ENCODE data around the gene GYG1. TPM values are rescaled to one million over a fixed set of nuclear protein-coding genes. Genes with fewer than 3 reads are reported as not detected.

GYG1 gene
- total and polyA plus RNA-seq, 2 donors (not counting 1 experiment from before 2014, with no cell fraction given), result 10.8 to 20.4 TPM

DNA sequence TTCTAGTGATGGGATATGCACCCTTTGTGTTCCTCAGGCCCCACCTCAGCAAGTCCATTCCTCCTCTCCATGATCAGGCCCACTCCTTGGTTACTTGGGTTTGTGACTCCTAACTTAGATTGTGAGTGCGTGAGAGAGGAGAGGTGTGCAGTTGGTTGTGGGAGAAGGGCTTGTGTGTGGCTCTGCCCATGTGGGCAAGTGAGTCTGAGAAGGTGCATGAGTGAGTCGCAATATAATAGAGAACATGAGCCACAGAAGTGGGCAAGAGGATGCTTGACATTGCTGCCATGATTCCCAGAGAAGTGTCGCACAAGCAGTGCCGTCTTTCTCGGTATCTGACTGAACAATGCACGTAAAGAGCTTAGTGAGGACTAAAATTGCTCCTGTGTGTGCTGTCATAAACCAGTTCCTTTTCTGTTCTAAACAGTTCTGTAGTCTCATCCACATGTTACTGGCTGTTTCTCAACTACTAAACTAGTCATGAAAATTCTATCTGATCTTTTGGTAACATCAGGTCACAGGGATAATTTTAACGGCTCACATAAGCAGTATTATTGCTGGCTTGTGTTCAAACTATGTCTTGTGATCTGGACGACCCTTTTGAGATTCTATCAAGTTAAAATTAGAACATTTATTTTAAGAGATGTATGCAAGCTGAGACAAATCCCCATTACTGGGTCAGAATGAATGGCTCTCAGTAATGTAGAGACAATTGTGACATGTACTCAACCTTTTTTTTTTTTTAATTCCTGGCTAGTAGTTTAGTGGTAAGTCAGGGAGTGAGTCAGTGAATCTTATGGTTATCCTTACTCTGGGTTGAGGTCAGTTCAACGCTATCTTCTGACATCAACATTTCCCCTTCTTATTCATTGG lies 25.6 kb downstream of the GYG1 start:
- Histone ChIP-seq H3K79me2 (ENCODE audit: control insufficient read depth, insufficient read depth, low read length) (no peaks in the 10 kb centered on the region), H2AFZ (ENCODE audit: insufficient read depth, low read depth, low read length, poor library complexity, severe bottlenecking) (no peak overlapping the region), H3K27me3 (replicated peaks in 1 of 4; ENCODE audit: control extremely low read depth in 1 of 4, control insufficient read depth in 3 of 4, insufficient read depth in 4 of 4, low read length in 3 of 4) (no peaks in the 10 kb centered on the region), H4K20me1 (ENCODE audit: control insufficient read depth, insufficient read depth, low read length, poor library complexity, severe bottlenecking) (no peaks in the 10 kb centered on the region), H3K27ac (ENCODE audit: low read length in 2 of 2) (no peak overlapping the region), H3K36me3 (replicated peaks in 1 of 2; ENCODE audit: control extremely low read depth in 1 of 2, control insufficient read depth in 1 of 2, extremely low read depth in 1 of 2, insufficient read depth in 2 of 2, low read length in 1 of 2) (peaks cover 4 to 28% of the 10 kb centered on the region in 2 experiments), H3K9ac (ENCODE audit: low read length) (no peak overlapping the region), H3K4me3 (ENCODE audit: control extremely low read depth in 1 of 5, extremely low read depth in 1 of 5, insufficient read depth in 1 of 5, low read depth in 2 of 5, low read length in 4 of 5) (no peak overlapping the region), H3K9me3 (ENCODE audit: control extremely low read depth in 1 of 3, control insufficient read depth in 2 of 3, insufficient read depth in 1 of 3, low read length in 2 of 3) (no peaks in the 10 kb centered on the region), H3K4me1 (ENCODE audit: control insufficient read depth in 2 of 2, insufficient read depth in 2 of 2, low read length in 2 of 2) (no peaks in the 10 kb centered on the region), H3K4me2 (replicated peaks; ENCODE audit: low read depth, low read length, poor library complexity, severe bottlenecking) (no peak overlapping the region)
- H3K27ac Mint-ChIP-seq, result no peak overlapping the region
- POLR2A ChIA-PET, result no interaction called here
- DNase-seq (no peak), ATAC-seq (ENCODE audit: low read depth) (no peak)
- H3K4me1 Mint-ChIP-seq, result no peaks in the 10 kb centered on the region
- 98% methylated on average over 6 of the region's 9 CpGs for WGBS (ENCODE audit: insufficient coverage)
- intact Hi-C loops (cut with micrococcal nuclease), result no loop called here
- H3K9me3 Mint-ChIP-seq (ENCODE audit: insufficient read depth), result no peaks in the 10 kb centered on the region
- H3K27me3 Mint-ChIP-seq, result no peaks in the 10 kb centered on the region
- H3K4me3 Mint-ChIP-seq, result no peak overlapping the region
- TF ChIP-seq, protein P1, sequence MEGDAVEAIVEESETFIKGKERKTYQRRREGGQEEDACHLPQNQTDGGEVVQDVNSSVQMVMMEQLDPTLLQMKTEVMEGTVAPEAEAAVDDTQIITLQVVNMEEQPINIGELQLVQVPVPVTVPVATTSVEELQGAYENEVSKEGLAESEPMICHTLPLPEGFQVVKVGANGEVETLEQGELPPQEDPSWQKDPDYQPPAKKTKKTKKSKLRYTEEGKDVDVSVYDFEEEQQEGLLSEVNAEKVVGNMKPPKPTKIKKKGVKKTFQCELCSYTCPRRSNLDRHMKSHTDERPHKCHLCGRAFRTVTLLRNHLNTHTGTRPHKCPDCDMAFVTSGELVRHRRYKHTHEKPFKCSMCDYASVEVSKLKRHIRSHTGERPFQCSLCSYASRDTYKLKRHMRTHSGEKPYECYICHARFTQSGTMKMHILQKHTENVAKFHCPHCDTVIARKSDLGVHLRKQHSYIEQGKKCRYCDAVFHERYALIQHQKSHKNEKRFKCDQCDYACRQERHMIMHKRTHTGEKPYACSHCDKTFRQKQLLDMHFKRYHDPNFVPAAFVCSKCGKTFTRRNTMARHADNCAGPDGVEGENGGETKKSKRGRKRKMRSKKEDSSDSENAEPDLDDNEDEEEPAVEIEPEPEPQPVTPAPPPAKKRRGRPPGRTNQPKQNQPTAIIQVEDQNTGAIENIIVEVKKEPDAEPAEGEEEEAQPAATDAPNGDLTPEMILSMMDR (IDR thresholded peaks at IDR 0.05), result no peak
- TF ChIP-seq EZH2 (IDR thresholded peaks at IDR 0.05; ENCODE audit: borderline replicate concordance, insufficient read depth, low read depth, low read length, poor library complexity, severe bottlenecking), result no peak
- CTCF ChIA-PET, result no interaction called here

DNA sequence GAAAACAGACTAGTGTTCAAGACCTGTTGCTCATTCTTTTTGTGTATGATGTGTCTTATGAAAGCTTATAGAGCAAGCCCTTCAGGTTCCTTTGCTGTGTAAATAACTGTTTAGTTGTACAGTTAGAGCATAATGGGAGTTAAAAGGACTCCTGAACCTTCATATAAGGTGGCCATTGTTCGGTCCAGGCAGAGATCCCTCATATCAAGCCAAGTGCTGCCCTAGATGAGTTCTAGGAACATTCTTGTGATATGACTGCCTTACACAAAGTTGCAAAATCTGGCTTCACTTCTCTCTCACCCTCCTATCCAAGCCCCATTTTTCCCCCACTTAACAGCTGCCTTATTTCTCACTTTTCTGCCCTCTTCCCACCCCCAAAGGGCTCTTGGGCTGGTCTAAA lies 26.9 kb downstream of the GYG1 start:
- H3K27ac ChIP-seq (ENCODE audit: low read length in 2 of 2), result no peak overlapping the region
- H4K20me1 ChIP-seq (ENCODE audit: control insufficient read depth, insufficient read depth, low read length, poor library complexity, severe bottlenecking), result no peaks in the 10 kb centered on the region
- no peaks in the 10 kb centered on the region for H3K79me2 ChIP-seq (ENCODE audit: control insufficient read depth, insufficient read depth, low read length)
- H3K27me3 ChIP-seq (replicated peaks in 1 of 4; ENCODE audit: control extremely low read depth in 1 of 4, control insufficient read depth in 3 of 4, insufficient read depth in 4 of 4, low read length in 3 of 4), result no peaks in the 10 kb centered on the region
- ChIA-PET CTCF (no interaction called here), POLR2A (no interaction called here)
- no peak overlapping the region for H3K4me2 ChIP-seq (replicated peaks; ENCODE audit: low read depth, low read length, poor library complexity, severe bottlenecking)
- DNase-seq (no peak), ATAC-seq (ENCODE audit: low read depth) (no peak)
- peaks cover 4 to 35% of the 10 kb centered on the region in 2 experiments for H3K36me3 ChIP-seq (replicated peaks in 1 of 2; ENCODE audit: control extremely low read depth in 1 of 2, control insufficient read depth in 1 of 2, extremely low read depth in 1 of 2, insufficient read depth in 2 of 2, low read length in 1 of 2)
- H3K27me3 Mint-ChIP-seq, result no peaks in the 10 kb centered on the region
- no peaks in the 10 kb centered on the region for H3K4me1 ChIP-seq (ENCODE audit: control insufficient read depth in 2 of 2, insufficient read depth in 2 of 2, low read length in 2 of 2)
- H2AFZ ChIP-seq (ENCODE audit: insufficient read depth, low read depth, low read length, poor library complexity, severe bottlenecking), result no peak overlapping the region
- H3K4me3 Mint-ChIP-seq, result no peak overlapping the region
- H3K9ac ChIP-seq (ENCODE audit: low read length), result no peak overlapping the region
- TF ChIP-seq, protein P1 (IDR thresholded peaks at IDR 0.05), result no peak
- no peak for TF ChIP-seq EZH2 (IDR thresholded peaks at IDR 0.05; ENCODE audit: borderline replicate concordance, insufficient read depth, low read depth, low read length, poor library complexity, severe bottlenecking)
- no peaks in the 10 kb centered on the region for H3K4me1 Mint-ChIP-seq
- intact Hi-C loops (cut with micrococcal nuclease), result no loop called here
- no peak overlapping the region for H3K27ac Mint-ChIP-seq
- no CpG with 5 or more reads among the region's 1 CpG for whole genome bisulfite sequencing (ENCODE audit: insufficient coverage)
- no peak overlapping the region for H3K4me3 ChIP-seq (ENCODE audit: control extremely low read depth in 1 of 5, extremely low read depth in 1 of 5, insufficient read depth in 1 of 5, low read depth in 2 of 5, low read length in 4 of 5)
- no peaks in the 10 kb centered on the region for H3K9me3 ChIP-seq (ENCODE audit: control extremely low read depth in 1 of 3, control insufficient read depth in 2 of 3, insufficient read depth in 1 of 3, low read length in 2 of 3)
- no peaks in the 10 kb centered on the region for H3K9me3 Mint-ChIP-seq (ENCODE audit: insufficient read depth)
